GM12878 (cell line): ENCODE results near the gene EHBP1L1. TPM values are rescaled to one million over a fixed set of nuclear protein-coding genes. Genes with fewer than 3 reads are reported as not detected.
A peak's percentile ranks its signal among the peaks of the same experiment; 100 is the strongest.

Experiments used
- ATAC-seq: fragments of 200-7000 bp; cut with Tn5 transposase; 3 replicates; pipeline ENCODE4 v1.9.1; 2020; ENCODE audit warnings: mild to moderate bottlenecking, moderate library complexity
- BruUV-seq: library from RNA; stranded (reverse); fragments of 400-500 nt; replicated peaks from 2 replicates; lab custom pipeline; 2021; lab: Mats Ljungman, UMichigan
- CTCF ChIA-PET: fragments of 300-600 bp; sonication (Branson Sonifier 250); formaldehyde crosslinking; extraction: SDS; loops from one replicate; lab custom pipeline; 2021; ENCODE audit warnings: inconsistent platforms; lab: Yijun Ruan, JAX
- POLR2A ChIA-PET: fragments of 350-600 bp; formaldehyde crosslinking; extraction: SDS; loops from one replicate; lab custom pipeline; 2021; ENCODE audit warnings: inconsistent platforms; lab: Charles Lee
- RAD21 ChIA-PET: fragments of 300-600 bp; sonication (Branson Sonifier 250); formaldehyde crosslinking; loops from one replicate; lab custom pipeline; 2023; ENCODE audit warnings: antibody characterized with exemption; ENCODE audit not compliant: unreplicated experiment; lab: Charles Lee
- SMC1A ChIA-PET: fragments of 300-600 bp; sonication (Branson Sonifier 250); formaldehyde crosslinking; loops from one replicate; lab custom pipeline; 2023; ENCODE audit not compliant: unreplicated experiment, uncharacterized antibody; lab: Charles Lee
- DNase-seq: peaks from one replicate; pipeline ENCODE4 v3.0.0-alpha.2; 2011; ENCODE audit warnings: low read depth, low spot score
- FAIRE-seq: peaks from 3 replicates; lab custom pipeline; 2011; peaks lifted over from hg19 to GRCh38; lab: Jason Lieb, UNC
- H2AFZ ChIP-seq: 2 replicates; pipeline ENCODE4 v1.6.0; 2011; ENCODE audit warnings: low read depth, low read length, control low read depth; ENCODE audit not compliant: control insufficient read depth
- H3K27ac ChIP-seq: 2 replicates; pipeline ENCODE4 v1.5.1; 2011; ENCODE audit warnings: control low read depth; ENCODE audit not compliant: control insufficient read depth, insufficient read depth
- H3K27me3 ChIP-seq, 2 experiments: replicated peaks in 1 of 2; 2 replicates each; pipeline versions ENCODE4 v1.6.0 to v1.6.1; 2011; ENCODE audit warnings: low read length in 1 of 2; ENCODE audit not compliant: control insufficient read depth in 2 of 2, insufficient read depth in 2 of 2
- H3K36me3 ChIP-seq, 2 experiments: 2 replicates each; pipeline ENCODE4 v1.5.1; 2011; ENCODE audit warnings: low read length in 1 of 2; ENCODE audit not compliant: control insufficient read depth in 2 of 2, insufficient read depth in 2 of 2
- H3K4me1 ChIP-seq: 2 replicates; pipeline ENCODE4 v1.6.1; 2011; ENCODE audit warnings: mild to moderate bottlenecking, low read length, moderate library complexity, mixed read lengths; ENCODE audit not compliant: control insufficient read depth, insufficient read depth
- H3K4me2 ChIP-seq: 2 replicates; pipeline ENCODE4 v1.6.0; 2011; ENCODE audit warnings: control low read depth; ENCODE audit not compliant: control insufficient read depth, insufficient read depth
- H3K4me3 ChIP-seq: fragments of 200-600 bp; sonication (generic); 2 replicates; pipeline ENCODE4 v1.5.1; 2016
- H3K79me2 ChIP-seq: 2 replicates; pipeline ENCODE4 v1.6.0; 2011; ENCODE audit warnings: low read length; ENCODE audit not compliant: control insufficient read depth, insufficient read depth
- H3K9ac ChIP-seq: 2 replicates; pipeline ENCODE4 v1.8.0; 2011; ENCODE audit warnings: low read length, control low read depth, mixed read lengths; ENCODE audit not compliant: control insufficient read depth, insufficient read depth
- H3K9me3 ChIP-seq: replicated peaks from 3 replicates; pipeline ENCODE4 v1.5.1; 2011; ENCODE audit warnings: mild to moderate bottlenecking, low read length; ENCODE audit not compliant: control insufficient read depth, insufficient read depth
- H4K20me1 ChIP-seq: 2 replicates; pipeline ENCODE4 v1.6.0; 2011; ENCODE audit not compliant: control insufficient read depth, insufficient read depth
- CBX3 ChIP-seq: fragments of 200-600 bp; sonication (generic); IDR thresholded peaks from 2 replicates; pipeline ENCODE4 v1.6.1; 2016; ENCODE audit warnings: low read depth, borderline replicate concordance
- FOXM1 ChIP-seq: IDR thresholded peaks from 2 replicates; pipeline ENCODE4 v1.6.1; 2012; ENCODE audit warnings: low read depth, mild to moderate bottlenecking, inconsistent platforms, low read length, moderate library complexity
- GATAD2B ChIP-seq: fragments of 450-650 bp; conservative IDR thresholded peaks from 2 replicates; pipeline ENCODE4 v1.6.1; 2017; ENCODE audit warnings: low read depth, mild to moderate bottlenecking, moderate library complexity
- NKRF ChIP-seq: fragments of 450-650 bp; conservative IDR thresholded peaks from 2 replicates; pipeline ENCODE4 v1.6.1; 2017; ENCODE audit warnings: mild to moderate bottlenecking, moderate library complexity
- POLR2A ChIP-seq: IDR thresholded peaks from 2 replicates; pipeline ENCODE4 v1.6.1; 2011; ENCODE audit warnings: low read depth, mild to moderate bottlenecking, low read length
- SIX5 ChIP-seq: IDR thresholded peaks from 2 replicates; pipeline ENCODE4 v1.6.1; 2011; ENCODE audit warnings: mild to moderate bottlenecking, low read depth, low read length, moderate library complexity; ENCODE audit not compliant: severe bottlenecking
- SMARCA5 ChIP-seq: fragments of 450-650 bp; IDR thresholded peaks from 2 replicates; pipeline ENCODE4 v1.6.1; 2017; ENCODE audit warnings: mild to moderate bottlenecking
- TAF1 ChIP-seq: IDR thresholded peaks from 2 replicates; pipeline ENCODE4 v1.6.1; 2011; ENCODE audit warnings: mild to moderate bottlenecking, low read depth, low read length, borderline replicate concordance
- TCF7 ChIP-seq: IDR thresholded peaks from 2 replicates; pipeline ENCODE4 v1.6.1; 2014; ENCODE audit warnings: antibody characterized with exemption, borderline replicate concordance
- WGBS: methylation state at CpG from one replicate; pipeline ENCODE4 v1.1.6; 2016; ENCODE audit warnings: low lambda C conversion rate; ENCODE audit not compliant: insufficient replicate concordance, insufficient coverage; ENCODE audit errors: missing lambda C conversion rate; 5-methylcytosine and 5-hydroxymethylcytosine counted together
- in situ Hi-C: fragments of 300-500 bp; cut with MboI; formaldehyde crosslinking; loops from 9 replicates; pipeline ENCODE4 v1.14.3; 2018; ENCODE audit warnings: mixed read lengths
- intact Hi-C: fragments of 100-400 bp; cut with micrococcal nuclease; formaldehyde crosslinking; loops from one replicate; pipeline ENCODE4 v1.14.2; 2022; ENCODE audit not compliant: unreplicated experiment
- polyA plus RNA-seq, 11 experiments: library from polyadenylated mRNA; depleted of rRNA in 4 of 11; unstranded in 6 of 11; stranded (reverse) in 5 of 11; fragments of >200 nt; fragmentation: Nextera tagmentation in 4 of 11; fragmentation: Illumina TruSeq in 1 of 11; extraction: Ambion mirVana in 4 of 11; extraction: Trizol in 1 of 11; gene quantifications; 1 replicate in 1 of 11; 2 replicates in 10 of 11; pipeline versions ENCODE4 v1.2.1 to v1.2.3, GENCODE V29; 2011 to 2016; ENCODE audit warnings: inconsistent platforms in 2 of 11, missing spikeins in 2 of 11, low read depth in 1 of 11
- total RNA-seq, 4 experiments: library from RNA; depleted of rRNA in 3 of 4; stranded (reverse); fragments of >200 nt in 3 of 4; fragmentation: Illumina TruSeq in 1 of 4; extraction: Trizol in 1 of 4; gene quantifications; 2 replicates each; pipeline versions ENCODE4 v1.2.1 to v1.2.3, GENCODE V29; 2013 to 2021
- TF ChIP-seq, protein P1 (sequence below): IDR thresholded peaks from 2 replicates; pipeline ENCODE4 v1.6.1; 2012; ENCODE audit warnings: low read depth, low read length, improper control_type of control experiment

Gene EHBP1L1
- total and polyA plus RNA-seq, 10 of the 15 experiments (the other 5 are each of a cell fraction or from before 2014, with no cell fraction given), result 0.06 to 99.4 (median 32.7) TPM

GRCh38 chr11:65598258-65598699 lies 22.4 kb downstream of the EHBP1L1 start:
- no peak for ATAC-seq
- SMC1A ChIA-PET, result interaction anchor here (1.8 kb wide), 1 partner anchor 9 kb away, joined by 7 read pairs; no protein-coding TSS in a partner anchor
- Histone ChIP-seq H3K36me3 (peaks cover 0 to 3% of the 10 kb centered on the region in 2 experiments; a peak in 3 of 4 replicates), H2AFZ (no peak overlapping the region), H3K9me3 (no peaks in the 10 kb centered on the region), H3K4me3 (no peak overlapping the region), H3K4me1 (no peaks in the 10 kb centered on the region), H4K20me1 (no peaks in the 10 kb centered on the region), H3K4me2 (no peak overlapping the region), H3K27ac (no peak overlapping the region), H3K27me3 (no peaks in the 10 kb centered on the region), H3K9ac (no peak overlapping the region), H3K79me2 (no peaks in the 10 kb centered on the region)
- intact Hi-C loops, result no loop called here
- CTCF ChIA-PET, result interaction anchor here (1.5 kb wide), 1 partner anchor 25 kb away, joined by 6 read pairs; no protein-coding TSS in a partner anchor
- in situ Hi-C loops, result no loop called here
- FAIRE-seq, result no peak
- DNase-seq, result no peak
- WGBS, result 87% methylated on average over 16 of the region's 16 CpGs
- RAD21 ChIA-PET, result no interaction called here
- POLR2A ChIA-PET, result interaction anchor here (1.5 kb wide), 1 partner anchor 14 kb away, joined by 3 read pairs; no protein-coding TSS in a partner anchor
- no TSS peak for BruUV-seq
- no peak for TF ChIP-seq CBX3
- no peak for TF ChIP-seq SIX5
- TF ChIP-seq POLR2A, result peak; percentile 38

- RAD21 ChIA-PET, result no interaction called here
- SMC1A ChIA-PET, result interaction anchor here (1.8 kb wide), 1 partner anchor 10 kb away, joined by 7 read pairs; no protein-coding TSS in a partner anchor
- intact Hi-C loops, result no loop called here
- ATAC-seq, result no peak
- WGBS, result over 99% methylated on average over 16 of the region's 49 CpGs
- FAIRE-seq, result no peak
- H3K9me3 ChIP-seq, result no peaks in the 10 kb centered on the region
- no peak for DNase-seq
- no peaks in the 10 kb centered on the region for H4K20me1 ChIP-seq
- H3K4me1 ChIP-seq, result no peaks in the 10 kb centered on the region
- H3K4me3 ChIP-seq, result no peak overlapping the region
- in situ Hi-C loops, result no loop called here
- H3K27ac ChIP-seq, result no peak overlapping the region
- CTCF ChIA-PET, result no interaction called here
- H3K27me3 ChIP-seq, result no peaks in the 10 kb centered on the region
- H3K4me2 ChIP-seq, result no peak overlapping the region
- no peak overlapping the region for H2AFZ ChIP-seq
- BruUV-seq, result no TSS peak
- POLR2A ChIA-PET, result interaction anchor here (1.5 kb wide), 1 partner anchor 13 kb away, joined by 3 read pairs; no protein-coding TSS in a partner anchor
- peaks cover 0 to 6% of the 10 kb centered on the region in 2 experiments; a peak in 3 of 4 replicates for H3K36me3 ChIP-seq
- no peaks in the 10 kb centered on the region for H3K79me2 ChIP-seq
- no peak overlapping the region for H3K9ac ChIP-seq
- TF ChIP-seq TCF7, result no peak
- TF ChIP-seq NKRF, result no peak
- no peak for TF ChIP-seq GATAD2B
- no peak for TF ChIP-seq SIX5
- TF ChIP-seq SMARCA5, result no peak
- no peak for TF ChIP-seq FOXM1
- TF ChIP-seq, protein P1, sequence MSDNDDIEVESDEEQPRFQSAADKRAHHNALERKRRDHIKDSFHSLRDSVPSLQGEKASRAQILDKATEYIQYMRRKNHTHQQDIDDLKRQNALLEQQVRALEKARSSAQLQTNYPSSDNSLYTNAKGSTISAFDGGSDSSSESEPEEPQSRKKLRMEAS, result no peak
- no peak for TF ChIP-seq TAF1
These were observed 23.5 kb downstream of the EHBP1L1 start for GRCh38 chr11:65599216-65599954.
